ENCODE results near the gene IGFALS. TPM values are rescaled to one million over a fixed set of nuclear protein-coding genes. Genes with fewer than 3 reads are reported as not detected.

The IGFALS gene
- total and polyA plus RNA-seq, 2 donors (not counting 3 experiments of a cell fraction or from before 2014, with no cell fraction given): not detected

GRCh38 chr16:1786242-1787055 lies 7.1 kb downstream of the IGFALS start:
- POLR2A ChIA-PET: no interaction called here
- TF ChIP-seq MAX (IDR thresholded peaks at IDR 0.05; ENCODE audit: insufficient read depth, insufficient read length) (no peak), JUN (IDR thresholded peaks at IDR 0.05; ENCODE audit: borderline replicate concordance, insufficient read depth, insufficient read length, low read depth) (no peak)
- TF ChIP-seq, protein P1, sequence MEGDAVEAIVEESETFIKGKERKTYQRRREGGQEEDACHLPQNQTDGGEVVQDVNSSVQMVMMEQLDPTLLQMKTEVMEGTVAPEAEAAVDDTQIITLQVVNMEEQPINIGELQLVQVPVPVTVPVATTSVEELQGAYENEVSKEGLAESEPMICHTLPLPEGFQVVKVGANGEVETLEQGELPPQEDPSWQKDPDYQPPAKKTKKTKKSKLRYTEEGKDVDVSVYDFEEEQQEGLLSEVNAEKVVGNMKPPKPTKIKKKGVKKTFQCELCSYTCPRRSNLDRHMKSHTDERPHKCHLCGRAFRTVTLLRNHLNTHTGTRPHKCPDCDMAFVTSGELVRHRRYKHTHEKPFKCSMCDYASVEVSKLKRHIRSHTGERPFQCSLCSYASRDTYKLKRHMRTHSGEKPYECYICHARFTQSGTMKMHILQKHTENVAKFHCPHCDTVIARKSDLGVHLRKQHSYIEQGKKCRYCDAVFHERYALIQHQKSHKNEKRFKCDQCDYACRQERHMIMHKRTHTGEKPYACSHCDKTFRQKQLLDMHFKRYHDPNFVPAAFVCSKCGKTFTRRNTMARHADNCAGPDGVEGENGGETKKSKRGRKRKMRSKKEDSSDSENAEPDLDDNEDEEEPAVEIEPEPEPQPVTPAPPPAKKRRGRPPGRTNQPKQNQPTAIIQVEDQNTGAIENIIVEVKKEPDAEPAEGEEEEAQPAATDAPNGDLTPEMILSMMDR (IDR thresholded peaks at IDR 0.05; ENCODE audit: extremely low read depth in 1 of 2, insufficient read depth in 1 of 2, low read depth in 1 of 2, low read length in 2 of 2): peak in 1 of 2 donors; percentile 2
- no peak overlapping the region for H3K4me3 ChIP-seq (replicated peaks in 1 of 3; ENCODE audit: insufficient read depth in 1 of 3, low read depth in 1 of 3, low read length in 3 of 3)
- H2AFZ ChIP-seq (ENCODE audit: low read depth, low read length): no peak overlapping the region
- dilution Hi-C loops (cut with MboI; ENCODE audit: extremely low pct_ligation_motif_present, low sequenced_read_pairs) (no loop called here), intact Hi-C loops (cut with micrococcal nuclease) (loop anchor here (10.0 kb wide), 1 partner anchor 482 kb away; the partner anchor contains the start of gene UBE2I)
- CTCF ChIA-PET: no interaction called here
- H3K9me1 ChIP-seq (replicated peaks; ENCODE audit: control insufficient read depth, extremely low read depth, insufficient read depth, low read length): no peaks in the 10 kb centered on the region
- peaks cover 8% of the 10 kb centered on the region for H3K4me1 ChIP-seq (ENCODE audit: control insufficient read depth, extremely low read depth, insufficient read depth, low read length)
- H3K79me2 ChIP-seq (ENCODE audit: control insufficient read depth, insufficient read depth, low read length): peaks cover 25% of the 10 kb centered on the region
- H3K9ac ChIP-seq (replicated peaks; ENCODE audit: extremely low read depth, insufficient read depth, low read length): no peak overlapping the region
- no peak overlapping the region for H3K4me2 ChIP-seq (ENCODE audit: insufficient read depth, low read length)
- no peaks in the 10 kb centered on the region for H3K9me3 ChIP-seq (replicated peaks; ENCODE audit: control insufficient read depth, insufficient read depth, low read length)
- no peaks in the 10 kb centered on the region for H3K27me3 ChIP-seq (ENCODE audit: control insufficient read depth in 2 of 2, insufficient read depth in 2 of 2, low read length in 2 of 2)
- no peak overlapping the region for H3K27ac ChIP-seq (ENCODE audit: insufficient read depth, low read depth, low read length)
- no TSS peak for BruUV-seq (replicated peaks)
- DNase-seq (ENCODE audit: low read depth, low spot score) (no peak), FAIRE-seq (no peak)
- H3K36me3 ChIP-seq (ENCODE audit: control insufficient read depth in 2 of 2, extremely low read depth in 1 of 2, insufficient read depth in 2 of 2, low read length in 2 of 2): peaks cover 0 to 23% of the 10 kb centered on the region in 2 experiments
- no peaks in the 10 kb centered on the region for H4K20me1 ChIP-seq (replicated peaks; ENCODE audit: control insufficient read depth, extremely low read depth, insufficient read depth, low read length)

- no peak overlapping the region for H3K4me2 ChIP-seq (ENCODE audit: insufficient read depth, low read length)
- no peak overlapping the region for H3K9ac ChIP-seq (replicated peaks; ENCODE audit: extremely low read depth, insufficient read depth, low read length)
- no peaks in the 10 kb centered on the region for H4K20me1 ChIP-seq (replicated peaks; ENCODE audit: control insufficient read depth, extremely low read depth, insufficient read depth, low read length)
- no peak overlapping the region for H3K4me3 ChIP-seq (replicated peaks in 1 of 3; ENCODE audit: insufficient read depth in 1 of 3, low read depth in 1 of 3, low read length in 3 of 3)
- peaks cover 25% of the 10 kb centered on the region for H3K79me2 ChIP-seq (ENCODE audit: control insufficient read depth, insufficient read depth, low read length)
- no peak overlapping the region for H3K27ac ChIP-seq (ENCODE audit: insufficient read depth, low read depth, low read length)
- no peaks in the 10 kb centered on the region for H3K27me3 ChIP-seq (ENCODE audit: control insufficient read depth in 2 of 2, insufficient read depth in 2 of 2, low read length in 2 of 2)
- no peak overlapping the region for H2AFZ ChIP-seq (ENCODE audit: low read depth, low read length)
- DNase-seq (ENCODE audit: low read depth, low spot score): no peak
- FAIRE-seq: no peak
- H3K36me3 ChIP-seq (ENCODE audit: control insufficient read depth in 2 of 2, extremely low read depth in 1 of 2, insufficient read depth in 2 of 2, low read length in 2 of 2): peaks cover 0 to 26% of the 10 kb centered on the region in 2 experiments
- intact Hi-C loops (cut with micrococcal nuclease) (loop anchor here (10.0 kb wide), 1 partner anchor 481 kb away; the partner anchor contains the start of gene UBE2I), dilution Hi-C loops (cut with MboI; ENCODE audit: extremely low pct_ligation_motif_present, low sequenced_read_pairs) (no loop called here)
- H3K9me3 ChIP-seq (replicated peaks; ENCODE audit: control insufficient read depth, insufficient read depth, low read length): no peaks in the 10 kb centered on the region
- BruUV-seq (replicated peaks): no TSS peak
- POLR2A ChIA-PET: no interaction called here
- TF ChIP-seq FOS (IDR thresholded peaks at IDR 0.05; ENCODE audit: borderline replicate concordance, insufficient read depth, low read length) (no peak), EZH2 (IDR thresholded peaks at IDR 0.05; ENCODE audit: borderline replicate concordance, low read depth, low read length, severe bottlenecking) (no peak), MAX (IDR thresholded peaks at IDR 0.05; ENCODE audit: insufficient read depth, insufficient read length) (no peak), GATA2 (IDR thresholded peaks at IDR 0.05; ENCODE audit: insufficient read depth, insufficient read length, low read depth, low read length) (no peak)
- TF ChIP-seq, protein P1 (IDR thresholded peaks at IDR 0.05; ENCODE audit: extremely low read depth in 1 of 2, insufficient read depth in 1 of 2, low read depth in 1 of 2, low read length in 2 of 2): no peak
- CTCF ChIA-PET: no interaction called here
- H3K4me1 ChIP-seq (ENCODE audit: control insufficient read depth, extremely low read depth, insufficient read depth, low read length): peaks cover 14% of the 10 kb centered on the region
- H3K9me1 ChIP-seq (replicated peaks; ENCODE audit: control insufficient read depth, extremely low read depth, insufficient read depth, low read length): no peaks in the 10 kb centered on the region
Observed at GRCh38 chr16:1785846-1786170, 7.7 kb downstream of the IGFALS start.

Measured in endothelial cell of umbilical vein (primary cell).